GM18499 (cell line): ENCODE measurements around the gene MANBA.
A peak's percentile ranks its signal among the peaks of the same experiment; 100 is the strongest.
"Not testable (repeated sequence)": the region's sequence is repeated elsewhere in the genome, so short reads cannot be mapped to it uniquely, and the experiment has no call there.

Source experiments
- ATAC-seq: cut with Tn5 transposase; IDR thresholded peaks from one replicate; pipeline ENCODE4 v1.9.1; 2021; ENCODE audit warnings: moderate number of reproducible peaks; ENCODE audit not compliant: insufficient read depth, unreplicated experiment

The MANBA gene

GRCh38 chr4:102627831-102628523, 132.8 kb downstream of the MANBA start:
- ATAC-seq, result no peak

- peak; percentile 81 for ATAC-seq
Observed at GRCh38 chr4:102625232-102625930, 135.4 kb downstream of the MANBA start.

GRCh38 chr4:102624505-102624904, 136.3 kb downstream of the MANBA start:
- no peak for ATAC-seq

- no peak for ATAC-seq
Observed at GRCh38 chr4:102623622-102624021, 137.1 kb downstream of the MANBA start.

- ATAC-seq, result peak; percentile 50
Observed at GRCh38 chr4:102620697-102621497, 139.9 kb downstream of the MANBA start.

GRCh38 chr4:102619776-102620631, 140.8 kb downstream of the MANBA start:
- ATAC-seq, result not testable (repeated sequence)

GRCh38 chr4:102619021-102619420, 141.7 kb downstream of the MANBA start:
- ATAC-seq, result not testable (repeated sequence)

GRCh38 chr4:102616636-102617035, 144.1 kb downstream of the MANBA start:
- ATAC-seq, result no peak

GRCh38 chr4:102614801-102615200, 146.0 kb downstream of the MANBA start:
- no peak for ATAC-seq

- no peak for ATAC-seq
Observed at GRCh38 chr4:102612824-102613366, 147.9 kb downstream of the MANBA start.

GRCh38 chr4:102612210-102612609, 148.6 kb downstream of the MANBA start:
- ATAC-seq, result no peak

GRCh38 chr4:102610476-102610875, 150.3 kb downstream of the MANBA start:
- no peak for ATAC-seq

- no peak for ATAC-seq
Observed at GRCh38 chr4:102610007-102610406, 150.8 kb downstream of the MANBA start.

GRCh38 chr4:102608190-102608589, 152.6 kb downstream of the MANBA start:
- no peak for ATAC-seq

- ATAC-seq, result no peak
Observed at GRCh38 chr4:102606846-102607450, 153.8 kb downstream of the MANBA start.

GRCh38 chr4:102606261-102606660, 154.5 kb downstream of the MANBA start:
- ATAC-seq, result no peak

GRCh38 chr4:102604222-102604940, 156.4 kb downstream of the MANBA start:
- no peak for ATAC-seq

GRCh38 chr4:102601586-102602227, 159.1 kb downstream of the MANBA start:
- ATAC-seq, result no peak
